T-helper 22 cell (primary cell): Measurements from ENCODE around the gene OBSCN.

Experiments used
- DNase-seq: peaks from one replicate; pipeline ENCODE4 v3.0.0-alpha.2; 2020; ENCODE audit warnings: low read depth

The OBSCN gene

GRCh38 chr1:228358039-228358763 lies 150.4 kb downstream of the OBSCN start:
- DNase-seq = no peak

DNA sequence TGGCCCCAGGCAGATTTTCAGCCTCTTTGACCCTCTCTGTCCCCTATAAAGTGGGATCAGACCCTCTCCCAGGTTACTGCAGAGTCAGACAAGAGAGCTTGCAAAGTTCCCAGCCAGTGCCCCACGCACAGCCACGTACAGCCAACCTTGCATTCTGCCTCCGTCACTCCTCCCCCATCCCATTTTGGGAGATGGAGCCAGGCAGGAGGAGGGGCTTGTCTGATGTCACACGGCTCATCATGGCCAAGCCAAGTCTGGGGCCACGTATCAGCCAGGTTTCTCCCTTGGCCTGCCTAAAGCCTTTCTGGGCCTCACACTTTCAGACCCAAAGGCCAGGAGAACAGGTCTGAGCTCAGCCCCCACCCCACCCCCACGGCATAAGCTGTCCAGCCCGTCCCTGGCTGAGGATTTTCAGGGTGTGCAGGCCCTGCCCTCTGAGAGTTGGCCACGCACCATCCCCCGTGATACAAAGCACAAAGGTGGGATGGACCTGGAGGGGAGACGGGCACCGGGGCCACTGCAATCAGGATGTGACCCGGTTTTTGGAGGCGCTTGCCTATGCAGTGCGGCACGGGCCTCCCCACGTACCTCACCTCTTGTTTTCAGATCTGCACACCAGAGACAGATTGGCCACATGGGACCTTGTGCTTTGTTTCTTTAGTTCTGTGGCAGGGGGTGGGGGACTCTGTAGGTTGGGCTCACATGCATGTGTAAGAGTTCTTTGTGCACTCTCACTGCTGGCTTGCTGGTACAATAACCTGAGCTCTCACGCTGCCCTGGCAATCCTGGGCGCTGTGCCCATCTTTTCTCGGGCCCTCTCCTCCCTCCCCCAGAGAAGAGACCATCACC lies 151.1 kb downstream of the OBSCN start:
- no peak for DNase-seq

DNA sequence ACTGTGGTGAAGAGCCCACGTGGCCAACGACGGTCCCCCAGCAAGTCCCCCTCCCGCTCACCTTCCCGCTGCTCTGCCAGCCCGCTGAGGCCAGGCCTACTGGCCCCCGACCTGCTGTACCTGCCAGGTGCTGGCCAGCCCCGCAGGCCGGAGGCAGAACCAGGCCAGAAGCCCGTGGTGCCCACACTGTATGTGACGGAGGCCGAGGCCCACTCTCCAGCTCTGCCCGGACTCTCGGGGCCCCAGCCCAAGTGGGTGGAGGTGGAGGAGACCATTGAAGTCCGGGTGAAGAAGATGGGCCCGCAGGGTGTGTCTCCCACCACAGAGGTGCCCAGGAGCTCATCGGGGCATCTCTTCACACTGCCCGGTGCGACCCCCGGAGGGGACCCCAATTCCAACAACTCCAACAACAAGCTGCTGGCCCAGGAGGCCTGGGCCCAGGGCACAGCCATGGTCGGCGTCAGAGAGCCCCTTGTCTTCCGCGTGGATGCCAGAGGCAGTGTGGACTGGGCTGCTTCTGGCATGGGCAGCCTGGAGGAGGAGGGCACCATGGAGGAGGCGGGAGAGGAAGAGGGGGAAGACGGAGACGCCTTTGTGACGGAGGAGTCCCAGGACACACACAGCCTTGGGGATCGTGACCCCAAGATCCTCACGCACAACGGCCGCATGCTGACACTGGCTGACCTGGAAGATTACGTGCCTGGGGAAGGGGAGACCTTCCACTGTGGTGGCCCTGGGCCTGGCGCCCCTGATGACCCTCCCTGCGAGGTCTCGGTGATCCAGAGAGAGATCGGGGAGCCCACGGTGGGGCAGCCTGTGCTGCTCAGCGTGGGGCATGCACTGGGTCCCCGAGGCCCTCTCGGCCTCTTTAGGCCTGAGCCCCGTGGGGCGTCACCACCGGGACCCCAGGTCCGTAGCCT lies 152.0 kb downstream of the OBSCN start:
- no peak for DNase-seq

GRCh38 chr1:228360533-228361313 lies 152.9 kb downstream of the OBSCN start:
- DNase-seq = no peak

DNA sequence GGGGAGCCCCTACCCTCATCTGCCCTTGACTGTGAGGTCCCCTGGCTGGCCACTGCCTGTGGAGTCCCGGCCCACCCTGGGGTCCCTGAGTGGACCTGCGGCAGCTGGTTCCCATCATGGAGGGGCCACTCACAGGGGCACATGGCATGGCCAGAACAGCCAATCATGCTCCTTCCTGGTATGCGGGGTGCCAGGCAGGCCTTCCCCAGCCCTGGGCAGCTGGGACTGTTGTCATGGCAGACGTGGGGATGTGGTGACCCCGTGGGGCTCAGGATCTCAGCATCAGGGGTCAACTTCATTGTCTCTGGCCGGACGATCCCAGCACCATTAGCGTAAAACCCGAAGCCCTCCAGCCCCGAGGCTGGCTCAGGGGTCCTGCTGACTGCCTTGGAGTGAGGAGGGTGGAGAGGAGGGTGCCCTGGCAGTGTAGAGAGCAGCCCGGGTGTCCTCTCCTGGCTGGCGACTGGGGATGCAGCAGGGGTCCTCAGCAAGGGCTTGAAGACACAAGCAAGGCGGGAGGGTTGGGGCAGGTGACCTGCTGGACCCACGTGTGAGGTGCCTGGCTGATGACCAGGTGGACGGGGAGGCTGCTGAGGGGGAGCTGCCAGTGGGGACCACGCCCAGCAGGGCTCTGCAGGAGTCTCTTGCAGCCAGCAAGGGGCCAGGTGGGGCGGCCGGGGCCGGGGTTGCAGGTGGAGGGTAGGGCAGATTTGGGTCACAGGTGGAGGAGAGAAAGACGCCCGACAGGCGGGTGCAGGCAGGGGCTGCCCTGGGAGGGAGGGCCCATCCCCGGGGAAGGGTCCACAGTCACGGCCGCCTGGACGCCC lies 153.7 kb downstream of the OBSCN start:
- DNase-seq = no peak

- DNase-seq = no peak
Measured at GRCh38 chr1:228362141-228362883, 154.5 kb downstream of the OBSCN start.

DNA sequence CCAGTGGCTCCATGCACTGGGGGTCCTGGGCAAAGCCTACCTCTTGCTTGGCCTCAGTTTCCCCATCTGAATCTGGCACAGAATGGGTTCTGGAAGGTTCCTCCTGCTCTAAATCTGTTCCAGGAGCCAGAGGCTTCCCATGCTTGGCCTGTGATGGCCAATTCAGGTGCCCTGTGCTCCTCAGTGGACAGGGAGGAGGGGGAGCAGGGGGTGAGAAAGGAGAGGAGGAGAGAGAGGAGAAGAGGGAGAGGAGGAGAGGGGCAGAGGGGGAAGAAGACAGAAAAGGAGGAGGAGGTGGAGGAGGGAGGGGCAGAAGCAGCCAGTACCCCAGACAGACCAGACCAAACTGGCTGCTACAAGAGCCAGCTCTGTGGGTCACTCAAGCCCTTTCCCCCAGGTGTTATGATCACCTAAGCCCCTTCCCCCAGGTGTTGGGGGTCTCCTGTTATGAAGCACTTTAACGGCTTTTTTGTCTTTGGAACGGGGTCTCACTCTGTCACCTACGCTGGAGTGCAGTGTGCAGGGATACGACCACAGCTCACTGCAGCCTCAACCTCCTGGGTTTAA lies 155.1 kb downstream of the OBSCN start:
- no peak for DNase-seq

DNA sequence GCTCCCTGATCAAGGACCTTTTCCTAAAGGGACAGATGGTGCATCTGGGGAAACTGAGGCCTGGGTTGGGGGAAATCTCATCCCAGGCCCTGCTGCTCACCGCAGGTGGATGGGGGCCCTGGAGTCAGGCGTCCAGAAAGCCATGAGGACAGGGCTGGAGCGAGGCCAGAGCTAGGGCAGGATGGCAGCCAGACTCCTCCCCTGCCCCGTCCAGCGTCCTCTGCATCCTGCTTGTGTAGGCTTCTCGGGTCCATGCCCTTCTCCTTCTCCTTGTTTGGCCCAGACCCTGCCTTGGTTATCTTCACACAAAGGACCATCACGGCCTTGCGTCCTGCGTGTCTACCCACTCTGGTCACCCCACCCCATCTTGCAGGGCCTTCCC lies 155.8 kb downstream of the OBSCN start:
- DNase-seq = no peak

DNA sequence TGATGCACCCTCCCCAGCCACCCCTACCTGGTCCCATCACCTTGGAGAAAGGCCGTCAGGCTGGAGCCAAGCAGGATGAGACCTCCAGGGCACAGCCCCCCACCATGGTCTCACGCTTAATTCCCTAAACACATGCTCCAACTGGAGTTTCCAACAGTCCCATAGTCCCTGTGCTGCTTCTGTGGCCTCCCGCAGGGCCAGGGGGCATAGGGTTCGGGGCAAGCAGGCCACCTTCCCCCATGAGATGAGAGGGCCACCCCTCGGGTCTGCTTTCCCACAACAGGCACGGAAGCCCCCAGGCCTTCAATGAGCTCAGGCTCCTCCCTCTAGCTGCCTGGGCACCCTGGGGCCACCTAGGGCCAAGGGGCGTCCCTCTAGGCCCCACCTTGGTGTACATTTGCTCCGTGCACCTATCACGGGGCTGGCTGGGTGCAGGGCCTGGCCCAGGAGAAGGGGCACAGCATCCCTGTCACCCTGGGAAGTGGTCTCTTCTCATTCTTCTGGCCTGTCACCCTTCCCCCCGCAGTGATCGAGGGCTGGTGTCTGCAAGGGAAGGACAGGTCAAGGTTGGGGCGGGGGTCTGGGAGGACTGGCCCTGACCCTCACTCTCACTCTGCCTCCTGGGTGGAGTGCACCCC lies 156.3 kb downstream of the OBSCN start:
- no peak for DNase-seq

GRCh38 chr1:228364706-228365213 lies 156.9 kb downstream of the OBSCN start:
- DNase-seq = no peak

DNA sequence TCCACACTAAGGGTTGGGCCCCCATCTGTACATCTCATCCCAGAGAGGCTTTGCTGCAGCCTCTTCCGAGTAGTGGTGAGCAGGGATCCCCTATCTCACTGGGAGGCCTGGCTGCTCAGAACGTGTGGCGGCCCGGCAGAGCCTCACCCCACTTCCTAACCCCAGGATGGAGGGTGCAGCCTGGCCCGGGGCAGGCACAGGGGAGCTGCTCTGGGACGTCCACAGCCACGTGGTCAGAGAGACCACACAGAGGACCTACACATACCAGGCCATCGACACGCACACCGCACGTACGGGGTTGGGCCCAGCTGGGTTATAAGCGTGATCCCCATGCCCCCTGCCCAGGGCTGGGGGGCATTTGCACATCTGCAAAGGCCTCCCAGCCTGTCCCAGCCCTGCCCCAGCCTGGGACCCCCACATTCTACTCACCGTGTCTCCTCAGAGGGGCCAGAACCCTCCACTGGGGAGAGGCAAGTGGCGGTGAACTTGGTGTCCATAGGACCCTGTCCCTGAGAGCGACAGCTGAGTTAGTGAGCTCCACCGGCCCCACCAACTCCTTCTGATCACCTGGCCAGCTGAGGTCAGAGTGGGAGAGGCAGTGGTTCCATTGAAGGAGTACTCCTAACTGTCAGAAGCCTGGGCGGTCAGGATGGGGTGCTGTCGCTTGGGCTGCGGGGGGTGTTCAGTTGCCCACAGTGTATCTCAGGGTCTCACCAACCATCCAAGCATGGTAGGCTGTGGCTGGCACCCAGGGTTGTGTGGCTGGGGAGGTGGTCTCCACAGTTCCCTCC lies 157.6 kb downstream of the OBSCN start:
- DNase-seq = no peak

DNA sequence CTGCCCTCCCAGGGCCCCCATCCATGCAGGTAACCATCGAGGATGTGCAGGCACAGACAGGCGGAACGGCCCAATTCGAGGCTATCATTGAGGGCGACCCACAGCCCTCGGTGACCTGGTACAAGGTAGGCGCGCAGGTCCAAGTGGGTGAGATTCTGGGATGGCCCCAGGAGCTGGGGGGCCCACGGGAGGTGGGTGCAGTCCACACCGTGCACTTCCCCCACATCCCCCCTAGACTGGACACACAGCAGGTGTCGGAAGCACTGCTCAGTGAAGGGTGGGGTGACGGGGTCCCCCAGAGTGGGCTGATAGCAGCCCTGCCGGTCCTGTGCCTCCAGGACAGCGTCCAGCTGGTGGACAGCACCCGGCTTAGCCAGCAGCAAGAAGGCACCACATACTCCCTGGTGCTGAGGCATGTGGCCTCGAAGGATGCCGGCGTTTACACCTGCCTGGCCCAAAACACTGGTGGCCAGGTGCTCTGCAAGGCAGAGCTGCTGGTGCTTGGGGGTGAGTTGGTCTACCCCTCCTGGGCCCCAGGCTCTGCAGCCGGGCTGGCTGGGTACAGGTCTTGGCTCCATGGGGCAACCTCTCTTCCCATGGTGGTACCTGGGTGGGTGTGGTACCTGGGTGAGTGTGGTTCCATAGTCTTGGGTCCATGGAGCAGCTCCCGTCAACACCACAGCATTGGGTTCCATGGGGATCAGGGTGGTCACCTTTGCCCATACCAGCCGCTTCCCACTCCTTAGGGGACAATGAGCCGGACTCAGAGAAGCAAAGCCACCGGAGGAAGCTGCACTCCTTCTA lies 158.4 kb downstream of the OBSCN start:
- no peak for DNase-seq

GRCh38 chr1:228366866-228367741 lies 159.3 kb downstream of the OBSCN start:
- no peak for DNase-seq

GRCh38 chr1:228367798-228368791 lies 160.3 kb downstream of the OBSCN start:
- DNase-seq = no peak
